Gastrocnemius medialis (tissue), 4 donors: ENCODE data around the gene FUT3.

Source experiments
- POLR2A ChIP-seq, 2 donors: fragments of 450-650 bp; IDR thresholded peaks; one replicate each; pipeline ENCODE4 v1.6.1; 2017; ENCODE audit warnings: antibody characterized with exemption in 2 of 2, mild to moderate bottlenecking in 2 of 2, moderate library complexity in 2 of 2
- TF ChIP-seq, protein P1 (sequence below), 5 experiments: fragments of 450-650 bp in 3 of 5; fragments of 200-600 bp in 2 of 5; sonication (generic) in 2 of 5; IDR thresholded peaks in 4 of 5; conservative IDR thresholded peaks in 1 of 5; 1 replicate in 4 of 5; 2 replicates in 1 of 5; pipeline ENCODE4 v1.5.1; 2016 to 2019; ENCODE audit warnings: antibody characterized with exemption in 5 of 5, mild to moderate bottlenecking in 3 of 5, moderate library complexity in 3 of 5

- TF ChIP-seq, protein P1, sequence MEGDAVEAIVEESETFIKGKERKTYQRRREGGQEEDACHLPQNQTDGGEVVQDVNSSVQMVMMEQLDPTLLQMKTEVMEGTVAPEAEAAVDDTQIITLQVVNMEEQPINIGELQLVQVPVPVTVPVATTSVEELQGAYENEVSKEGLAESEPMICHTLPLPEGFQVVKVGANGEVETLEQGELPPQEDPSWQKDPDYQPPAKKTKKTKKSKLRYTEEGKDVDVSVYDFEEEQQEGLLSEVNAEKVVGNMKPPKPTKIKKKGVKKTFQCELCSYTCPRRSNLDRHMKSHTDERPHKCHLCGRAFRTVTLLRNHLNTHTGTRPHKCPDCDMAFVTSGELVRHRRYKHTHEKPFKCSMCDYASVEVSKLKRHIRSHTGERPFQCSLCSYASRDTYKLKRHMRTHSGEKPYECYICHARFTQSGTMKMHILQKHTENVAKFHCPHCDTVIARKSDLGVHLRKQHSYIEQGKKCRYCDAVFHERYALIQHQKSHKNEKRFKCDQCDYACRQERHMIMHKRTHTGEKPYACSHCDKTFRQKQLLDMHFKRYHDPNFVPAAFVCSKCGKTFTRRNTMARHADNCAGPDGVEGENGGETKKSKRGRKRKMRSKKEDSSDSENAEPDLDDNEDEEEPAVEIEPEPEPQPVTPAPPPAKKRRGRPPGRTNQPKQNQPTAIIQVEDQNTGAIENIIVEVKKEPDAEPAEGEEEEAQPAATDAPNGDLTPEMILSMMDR (IDR thresholded peaks at IDR 0.05 in 4 of 5, conservative IDR thresholded peaks at IDR 0.05 in 1 of 5) = no peak
- TF ChIP-seq POLR2A (IDR thresholded peaks at IDR 0.05) = no peak
Measured at GRCh38 chr19:5894704-5895349, 43.6 kb upstream of the FUT3 start.
